PC-3 (cell line): ENCODE results near the gene GRB10.

Experiments
- EZH2 ChIP-seq: fragments of 300-600 bp; sonication (generic); IDR thresholded peaks from one replicate; pipeline ENCODE4 v1.6.1; 2017; ENCODE audit warnings: antibody characterized with exemption, mild to moderate bottlenecking, low read length; ENCODE audit not compliant: unreplicated experiment
- EZH2phosphoT487 ChIP-seq: fragments of 300-600 bp; sonication (generic); IDR thresholded peaks from 2 replicates; pipeline ENCODE4 v1.6.1; 2018; ENCODE audit warnings: mild to moderate bottlenecking, antibody characterized with exemption, low read length, borderline replicate concordance

DNA sequence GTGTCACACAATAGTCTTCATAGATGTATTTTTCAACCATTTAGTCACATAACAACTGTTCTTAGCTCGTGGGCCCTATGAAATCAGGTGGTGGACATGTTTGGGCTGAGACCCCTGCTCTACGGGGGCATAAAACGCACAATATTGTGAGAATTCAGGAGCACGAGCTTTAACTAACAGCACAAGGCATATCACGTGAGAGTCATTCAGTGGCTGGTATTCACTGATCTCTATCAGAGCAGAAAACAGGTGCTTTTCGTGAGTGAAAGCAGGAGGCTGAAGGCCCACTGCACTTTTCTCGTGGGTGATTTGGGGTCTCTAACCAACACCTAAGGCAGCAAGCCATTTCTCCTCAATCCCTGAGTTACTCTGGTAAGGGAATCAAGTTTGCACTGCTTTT lies 42.8 kb upstream of the GRB10 start:
- no peak for TF ChIP-seq EZH2phosphoT487
- no peak for TF ChIP-seq EZH2
